CD8-positive, alpha-beta memory T cell (primary cell): ENCODE results near the gene RNF26. TPM values are rescaled to one million over a fixed set of nuclear protein-coding genes. Genes with fewer than 3 reads are reported as not detected.

Experiments
- CTCF ChIA-PET: fragments of 350-600 bp; sonication (Branson Sonifier 250); formaldehyde crosslinking; loops from one replicate; lab custom pipeline; 2021; ENCODE audit warnings: antibody characterized with exemption; lab: Charles Lee
- POLR2A ChIA-PET: fragments of 350-600 bp; sonication (Branson Sonifier 250); formaldehyde crosslinking; loops from one replicate; lab custom pipeline; 2021; ENCODE audit warnings: antibody characterized with exemption; lab: Charles Lee
- DNase-seq, 5 donors: peaks; one replicate each; pipeline versions ENCODE4 v3.0.0 to v3.0.0-alpha.2; 2020 to 2022; ENCODE audit warnings: mixed read lengths in 1 of 5
- H3K27ac ChIP-seq: one replicate; pipeline ENCODE4 v1.7.0; 2013; ENCODE audit warnings: low read depth, mild to moderate bottlenecking, low read length, moderate library complexity
- H3K27me3 ChIP-seq: 2 replicates; pipeline ENCODE4 v1.7.0; 2013; ENCODE audit warnings: low read length, mild to moderate bottlenecking; ENCODE audit not compliant: insufficient read depth, poor library complexity, severe bottlenecking
- H3K36me3 ChIP-seq: 2 replicates; pipeline ENCODE4 v1.7.0; 2013; ENCODE audit warnings: mild to moderate bottlenecking, low read length, moderate library complexity; ENCODE audit not compliant: insufficient read depth
- H3K4me1 ChIP-seq: 2 replicates; pipeline ENCODE4 v1.7.0; 2013; ENCODE audit warnings: mild to moderate bottlenecking, low read length, moderate library complexity; ENCODE audit not compliant: insufficient read depth
- H3K4me3 ChIP-seq: 2 replicates; pipeline ENCODE4 v1.7.0; 2013; ENCODE audit warnings: mild to moderate bottlenecking, low read length
- H3K9me3 ChIP-seq: 2 replicates; pipeline ENCODE4 v1.7.0; 2013; ENCODE audit warnings: mild to moderate bottlenecking, low read length
- H3K27ac Mint-ChIP-seq, 8 donors: one replicate each; pipeline ENCODE4 v1.8.0; 2020 to 2021; ENCODE audit warnings: mixed read lengths in 8 of 8, mild to moderate bottlenecking in 6 of 8, inconsistent platforms in 3 of 8, moderate library complexity in 3 of 8
- H3K27me3 Mint-ChIP-seq, 2 donors: one replicate each; pipeline ENCODE4 v1.8.0; 2020 to 2021; ENCODE audit warnings: mixed read lengths in 2 of 2, mild to moderate bottlenecking in 1 of 2, moderate library complexity in 1 of 2
- H3K36me3 Mint-ChIP-seq, 3 donors: one replicate each; pipeline ENCODE4 v1.8.0; 2020 to 2021; ENCODE audit warnings: mixed read lengths in 3 of 3, inconsistent platforms in 1 of 3, mild to moderate bottlenecking in 1 of 3
- H3K4me1 Mint-ChIP-seq, 3 donors: one replicate each; pipeline ENCODE4 v1.8.0; 2020 to 2021; ENCODE audit warnings: mixed read lengths in 3 of 3, inconsistent platforms in 1 of 3, mild to moderate bottlenecking in 1 of 3
- H3K4me3 Mint-ChIP-seq, 7 donors: one replicate each; pipeline ENCODE4 v1.8.0; 2020 to 2021; ENCODE audit warnings: mixed read lengths in 7 of 7, mild to moderate bottlenecking in 6 of 7, moderate library complexity in 4 of 7, inconsistent platforms in 2 of 7
- H3K9me3 Mint-ChIP-seq, 5 donors: one replicate each; pipeline ENCODE4 v1.8.0; 2020 to 2022; ENCODE audit warnings: mixed read lengths in 5 of 5, mild to moderate bottlenecking in 3 of 5, moderate library complexity in 2 of 5, inconsistent platforms in 1 of 5
- polyA plus RNA-seq: library from polyadenylated mRNA; unstranded; fragments of 300-500 nt; fragmentation: Illumina TruSeq; gene quantifications from one replicate; pipeline ENCODE4 v1.2.3, GENCODE V29; 2021
- total RNA-seq, 2 experiments: library from RNA; stranded (reverse); gene quantifications; one replicate each; pipeline ENCODE4 v1.2.3, GENCODE V29; 2021

Gene RNF26
- total and polyA plus RNA-seq, 3 experiments from 2014 or later = 33.2 to 46.1 (median 34.8) TPM

GRCh38 chr11:119298726-119299125 lies 35.6 kb upstream of the RNF26 start:
- Mint-ChIP-seq H3K4me1 (no peaks in the 10 kb centered on the region), H3K9me3 (no peaks in the 10 kb centered on the region), H3K36me3 (peaks cover 5 to 88% (median 32%) of the 10 kb centered on the region in 3 donors), H3K27ac (peak overlapping the region in 1 of 8 donors; percentile 46), H3K4me3 (no peak overlapping the region), H3K27me3 (no peaks in the 10 kb centered on the region)
- no peaks in the 10 kb centered on the region for H3K4me1 ChIP-seq
- H3K27ac ChIP-seq = no peak overlapping the region
- no peak for DNase-seq
- H3K9me3 ChIP-seq = no peaks in the 10 kb centered on the region
- H3K36me3 ChIP-seq = peaks cover 36% of the 10 kb centered on the region
- H3K4me3 ChIP-seq = no peak overlapping the region
- POLR2A ChIA-PET = no interaction called here
- CTCF ChIA-PET = no interaction called here
- H3K27me3 ChIP-seq = no peaks in the 10 kb centered on the region

GRCh38 chr11:119299416-119299815 lies 34.9 kb upstream of the RNF26 start:
- ChIA-PET POLR2A (no interaction called here), CTCF (interaction anchor here (0.8 to 1.5 kb wide), 3 partner anchors 24 to 130 kb away, joined by 3 to 5 read pairs (median 3); partner anchors contain the start of genes CBL and NLRX1)
- no peaks in the 10 kb centered on the region for H3K27me3 ChIP-seq
- H3K4me3 ChIP-seq = no peak overlapping the region
- peak overlapping the region in 1 of 8 donors; percentile 26 for H3K27ac Mint-ChIP-seq
- H3K36me3 ChIP-seq = peaks cover 39% of the 10 kb centered on the region
- peaks cover 5 to 95% (median 32%) of the 10 kb centered on the region in 3 donors for H3K36me3 Mint-ChIP-seq
- H3K4me1 ChIP-seq = no peaks in the 10 kb centered on the region
- no peaks in the 10 kb centered on the region for H3K9me3 Mint-ChIP-seq
- H3K9me3 ChIP-seq = no peaks in the 10 kb centered on the region
- H3K27me3 Mint-ChIP-seq = no peaks in the 10 kb centered on the region
- no peak for DNase-seq
- H3K4me1 Mint-ChIP-seq = no peaks in the 10 kb centered on the region
- H3K4me3 Mint-ChIP-seq = no peak overlapping the region
- no peak overlapping the region for H3K27ac ChIP-seq

- H3K4me1 Mint-ChIP-seq = peaks cover 0 to 4% (median 2%) of the 10 kb centered on the region in 3 donors
- no peaks in the 10 kb centered on the region for H3K9me3 Mint-ChIP-seq
- no peak overlapping the region for H3K27ac ChIP-seq
- CTCF ChIA-PET = interaction anchor here (0.8 to 1.5 kb wide), 4 partner anchors 12 to 131 kb away, joined by 3 to 5 read pairs (median 3); partner anchors contain the start of genes CBL and NLRX1
- no peaks in the 10 kb centered on the region for H3K27me3 Mint-ChIP-seq
- peaks cover 5 to 94% (median 34%) of the 10 kb centered on the region in 3 donors for H3K36me3 Mint-ChIP-seq
- H3K27me3 ChIP-seq = no peaks in the 10 kb centered on the region
- no peak overlapping the region for H3K4me3 Mint-ChIP-seq
- peaks cover 7% of the 10 kb centered on the region for H3K4me1 ChIP-seq
- no peaks in the 10 kb centered on the region for H3K9me3 ChIP-seq
- H3K36me3 ChIP-seq = peaks cover 39% of the 10 kb centered on the region
- peak overlapping the region in 1 of 8 donors; percentile 82 for H3K27ac Mint-ChIP-seq
- H3K4me3 ChIP-seq = no peak overlapping the region
- POLR2A ChIA-PET = no interaction called here
- no peak for DNase-seq
These were observed 33.9 kb upstream of the RNF26 start for GRCh38 chr11:119300198-119300964.

GRCh38 chr11:119303227-119303718 lies 31.1 kb upstream of the RNF26 start:
- Mint-ChIP-seq H3K9me3 (no peaks in the 10 kb centered on the region), H3K4me1 (peaks cover 0 to 10% (median 8%) of the 10 kb centered on the region in 3 donors), H3K4me3 (no peak overlapping the region), H3K27ac (no peak overlapping the region), H3K36me3 (peaks cover 5 to 76% (median 25%) of the 10 kb centered on the region in 3 donors), H3K27me3 (no peaks in the 10 kb centered on the region)
- no peaks in the 10 kb centered on the region for H3K27me3 ChIP-seq
- ChIA-PET POLR2A (no interaction called here), CTCF (interaction anchor here (0.8 to 3.7 kb wide), 3 partner anchors 18 to 98 kb away, joined by 3 to 10 read pairs (median 3); partner anchors contain the start of gene CBL)
- no peak overlapping the region for H3K27ac ChIP-seq
- H3K9me3 ChIP-seq = no peaks in the 10 kb centered on the region
- peaks cover 23% of the 10 kb centered on the region for H3K36me3 ChIP-seq
- H3K4me1 ChIP-seq = peaks cover 28% of the 10 kb centered on the region
- DNase-seq = no peak
- H3K4me3 ChIP-seq = no peak overlapping the region

GRCh38 chr11:119305556-119306372 lies 28.6 kb upstream of the RNF26 start:
- H3K9me3 Mint-ChIP-seq = no peaks in the 10 kb centered on the region
- H3K4me3 Mint-ChIP-seq = no peak overlapping the region
- Histone ChIP-seq H3K27ac (no peak overlapping the region), H3K27me3 (no peaks in the 10 kb centered on the region), H3K36me3 (peaks cover 3% of the 10 kb centered on the region), H3K4me3 (peak overlapping the region; percentile 34), H3K9me3 (no peaks in the 10 kb centered on the region), H3K4me1 (peaks cover 28% of the 10 kb centered on the region)
- H3K27ac Mint-ChIP-seq = peak overlapping the region in 7 of 8 donors; percentile 39 to 86 (median 66)
- H3K27me3 Mint-ChIP-seq = peaks cover 0 to 2% of the 10 kb centered on the region in 2 donors
- H3K4me1 Mint-ChIP-seq = peaks cover 0 to 10% (median 8%) of the 10 kb centered on the region in 3 donors
- POLR2A ChIA-PET = interaction anchor here (0.7 kb wide), 2 partner anchors 10 to 15 kb away, joined by 3 read pairs; no protein-coding TSS in a partner anchor
- peak in 1 of 5 donors; percentile 52 for DNase-seq
- CTCF ChIA-PET = interaction anchor here (3.7 kb wide), 1 partner anchor 18 kb away, joined by 10 read pairs; no protein-coding TSS in a partner anchor
- H3K36me3 Mint-ChIP-seq = peaks cover 0 to 51% (median 15%) of the 10 kb centered on the region in 3 donors

GRCh38 chr11:119306373-119306890 lies 27.9 kb upstream of the RNF26 start:
- DNase-seq = peak in 1 of 5 donors; percentile 85
- Histone ChIP-seq H3K27me3 (no peaks in the 10 kb centered on the region), H3K4me3 (peak overlapping the region; percentile 34), H3K27ac (no peak overlapping the region), H3K36me3 (peaks cover 3% of the 10 kb centered on the region), H3K4me1 (peaks cover 28% of the 10 kb centered on the region), H3K9me3 (no peaks in the 10 kb centered on the region)
- Mint-ChIP-seq H3K36me3 (peaks cover 0 to 45% (median 11%) of the 10 kb centered on the region in 3 donors), H3K27me3 (peaks cover 0 to 2% of the 10 kb centered on the region in 2 donors), H3K9me3 (no peaks in the 10 kb centered on the region), H3K4me3 (peak overlapping the region in 1 of 7 donors; percentile 15), H3K27ac (peak overlapping the region; percentile 39 to 85 (median 62)), H3K4me1 (peaks cover 0 to 10% (median 8%) of the 10 kb centered on the region in 3 donors)
- ChIA-PET CTCF (interaction anchor here (1.9 kb wide), 1 partner anchor 18 kb away, joined by 5 read pairs; no protein-coding TSS in a partner anchor), POLR2A (interaction anchor here (0.7 kb wide), 2 partner anchors 10 to 15 kb away, joined by 3 read pairs; no protein-coding TSS in a partner anchor)

GRCh38 chr11:119307219-119307618 lies 27.1 kb upstream of the RNF26 start:
- Histone ChIP-seq H3K9me3 (no peaks in the 10 kb centered on the region), H3K27me3 (no peaks in the 10 kb centered on the region), H3K27ac (no peak overlapping the region), H3K36me3 (peaks cover 3% of the 10 kb centered on the region), H3K4me1 (peaks cover 28% of the 10 kb centered on the region), H3K4me3 (no peak overlapping the region)
- Mint-ChIP-seq H3K4me3 (no peak overlapping the region), H3K4me1 (peaks cover 0 to 10% (median 8%) of the 10 kb centered on the region in 3 donors), H3K36me3 (peaks cover 0 to 37% (median 10%) of the 10 kb centered on the region in 3 donors), H3K27me3 (peaks cover 0 to 2% of the 10 kb centered on the region in 2 donors), H3K27ac (peak overlapping the region in 3 of 8 donors; percentile 14 to 85 (median 65)), H3K9me3 (no peaks in the 10 kb centered on the region)
- POLR2A ChIA-PET = interaction anchor here (1.5 kb wide), 1 partner anchor 10 kb away, joined by 3 read pairs; the partner anchor contains the start of gene MCAM
- DNase-seq = no peak
- CTCF ChIA-PET = interaction anchor here (1.3 to 2.3 kb wide), 3 partner anchors 16 to 110 kb away, joined by 4 to 8 read pairs (median 5); no protein-coding TSS in a partner anchor
